ENCODE data around the gene CD53. TPM values are rescaled to one million over a fixed set of nuclear protein-coding genes. Genes with fewer than 3 reads are reported as not detected.
"Not testable (repeated sequence)": the region's sequence is repeated elsewhere in the genome, so short reads cannot be mapped to it uniquely, and the experiment has no call there.

CD53 gene
- total RNA-seq, 2 donors from 2014 or later = 4.9 to 16.6 TPM

GRCh38 chr1:110918016-110918415, 45.1 kb downstream of the CD53 start:
- Histone ChIP-seq H3K36me3 (replicated peaks in 1 of 2; ENCODE audit: insufficient read depth in 1 of 2, low read depth in 2 of 2) (no peaks in the 10 kb centered on the region), H3K27me3 (no peaks in the 10 kb centered on the region), H3K4me1 (no peaks in the 10 kb centered on the region), H3K4me3 (no peak overlapping the region), H3K9me3 (no peaks in the 10 kb centered on the region), H3K27ac (no peak overlapping the region)
- TF ChIP-seq CTCF (IDR thresholded peaks at IDR 0.05) (no peak), POLR2A (IDR thresholded peaks at IDR 0.05) (no peak)
- DNase-seq (no peak), ATAC-seq (no peak)
- WGBS, 2 donors = 59 to 76% methylated on average over 1 of the region's 1 CpG
- intact Hi-C loops (cut with DNase I) = no loop called here

DNA sequence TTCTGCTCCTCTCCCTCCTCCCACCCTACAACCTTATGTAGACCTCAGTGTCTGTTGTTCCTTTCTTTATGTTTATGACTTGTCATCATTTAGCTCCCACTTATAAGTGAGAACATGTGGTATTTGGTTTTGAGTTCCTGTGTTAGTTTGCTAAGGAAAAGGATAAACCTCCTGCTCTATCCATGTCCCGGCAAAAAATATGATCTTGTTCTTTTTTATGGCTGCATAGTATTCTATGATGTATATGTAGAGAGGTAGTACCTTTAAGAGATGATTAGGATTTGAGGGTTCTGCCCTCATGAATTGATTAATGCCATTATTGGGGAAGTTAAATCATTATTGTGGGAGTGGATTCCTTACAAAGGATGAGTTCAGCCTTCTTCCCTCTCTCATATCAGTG, 49.0 kb downstream of the CD53 start:
- no peak overlapping the region for H3K4me3 ChIP-seq
- WGBS, 2 donors = 75 to 84% methylated on average over 1 of the region's 1 CpG
- no peak overlapping the region for H3K27ac ChIP-seq
- intact Hi-C loops (cut with DNase I) = no loop called here
- no peaks in the 10 kb centered on the region for H3K36me3 ChIP-seq (replicated peaks in 1 of 2; ENCODE audit: insufficient read depth in 1 of 2, low read depth in 2 of 2)
- H3K27me3 ChIP-seq = no peaks in the 10 kb centered on the region
- ATAC-seq (no peak), DNase-seq (no peak)
- H3K9me3 ChIP-seq = no peaks in the 10 kb centered on the region
- TF ChIP-seq POLR2A (IDR thresholded peaks at IDR 0.05) (no peak), CTCF (IDR thresholded peaks at IDR 0.05) (no peak)
- H3K4me1 ChIP-seq = no peaks in the 10 kb centered on the region

DNA sequence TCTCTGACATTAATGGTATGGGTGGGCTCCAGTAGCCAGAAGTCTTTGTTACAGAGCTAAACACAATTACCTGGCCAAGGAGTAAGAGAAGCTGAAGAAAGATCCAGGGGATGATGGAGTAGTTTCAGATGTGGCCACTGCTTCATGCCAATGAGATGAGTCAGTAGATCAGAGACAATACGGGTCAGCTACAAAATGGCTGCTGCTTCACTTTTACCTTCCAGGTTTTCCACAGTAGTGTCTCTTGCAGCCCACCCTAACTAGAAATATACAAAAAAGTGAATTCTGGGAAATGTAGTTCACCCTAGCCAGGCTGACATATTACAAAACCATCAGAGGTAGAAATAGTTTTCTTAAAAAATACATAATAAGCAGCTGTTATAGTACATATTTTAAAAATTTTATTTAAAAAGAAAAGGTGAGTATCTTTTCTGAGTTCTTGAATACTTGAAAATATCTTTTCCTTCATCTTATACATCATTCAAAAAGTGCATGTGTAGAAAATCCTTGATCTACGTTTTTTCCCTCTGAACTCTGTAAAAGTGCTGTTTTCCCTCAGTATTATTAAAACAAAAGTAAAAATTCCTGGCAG, 54.6 kb downstream of the CD53 start:
- DNase-seq (no peak), ATAC-seq (no peak)
- TF ChIP-seq CTCF (IDR thresholded peaks at IDR 0.05) (no peak), POLR2A (IDR thresholded peaks at IDR 0.05) (no peak)
- H3K27me3 ChIP-seq = no peaks in the 10 kb centered on the region
- no peaks in the 10 kb centered on the region for H3K36me3 ChIP-seq (replicated peaks in 1 of 2; ENCODE audit: insufficient read depth in 1 of 2, low read depth in 2 of 2)
- no peaks in the 10 kb centered on the region for H3K9me3 ChIP-seq
- no peak overlapping the region for H3K27ac ChIP-seq
- no peaks in the 10 kb centered on the region for H3K4me1 ChIP-seq
- no peak overlapping the region for H3K4me3 ChIP-seq
- intact Hi-C loops (cut with DNase I) = no loop called here
- 51 to 59% methylated on average over 2 of the region's 2 CpGs for WGBS, 2 donors

DNA sequence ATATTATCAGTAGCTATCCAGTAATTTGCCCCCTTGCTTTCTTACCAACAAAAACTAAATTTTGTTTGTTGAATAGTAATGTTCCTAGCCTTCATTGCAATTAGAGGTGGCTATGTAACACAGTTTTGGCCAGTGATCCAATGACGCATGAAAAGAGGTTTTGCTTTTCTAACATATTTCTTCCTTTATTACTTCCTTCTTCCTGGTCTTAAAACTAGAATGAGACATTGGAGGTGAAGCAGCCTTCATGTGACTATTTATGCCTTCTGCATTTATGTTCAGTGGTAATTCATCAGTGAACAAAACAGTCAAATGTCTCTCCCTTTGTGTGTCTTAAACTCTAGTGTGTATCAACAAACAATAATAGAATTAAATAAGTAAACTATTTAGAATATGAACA, 55.2 kb downstream of the CD53 start:
- Histone ChIP-seq H3K36me3 (replicated peaks in 1 of 2; ENCODE audit: insufficient read depth in 1 of 2, low read depth in 2 of 2) (no peaks in the 10 kb centered on the region), H3K4me1 (no peaks in the 10 kb centered on the region), H3K4me3 (no peak overlapping the region), H3K9me3 (no peaks in the 10 kb centered on the region), H3K27me3 (no peaks in the 10 kb centered on the region), H3K27ac (no peak overlapping the region)
- DNase-seq (no peak), ATAC-seq (no peak)
- intact Hi-C loops (cut with DNase I) = no loop called here
- TF ChIP-seq CTCF (IDR thresholded peaks at IDR 0.05) = no peak
- no peak for TF ChIP-seq POLR2A (IDR thresholded peaks at IDR 0.05)
- 33 to 79% methylated on average over 1 of the region's 1 CpG for WGBS, 2 donors

- TF ChIP-seq CTCF (IDR thresholded peaks at IDR 0.05) (no peak), POLR2A (IDR thresholded peaks at IDR 0.05) (no peak)
- Histone ChIP-seq H3K9me3 (no peaks in the 10 kb centered on the region), H3K27ac (no peak overlapping the region), H3K27me3 (no peaks in the 10 kb centered on the region), H3K4me1 (no peaks in the 10 kb centered on the region), H3K36me3 (replicated peaks in 1 of 2; ENCODE audit: insufficient read depth in 1 of 2, low read depth in 2 of 2) (no peaks in the 10 kb centered on the region), H3K4me3 (no peak overlapping the region)
- intact Hi-C loops (cut with DNase I) = no loop called here
- ATAC-seq (no peak), DNase-seq (no peak)
- WGBS, 2 donors = 38 to 50% methylated on average over 2 of the region's 2 CpGs
Measured at GRCh38 chr1:110928904-110929303, 56.0 kb downstream of the CD53 start.

GRCh38 chr1:110931097-110931496, 58.1 kb downstream of the CD53 start:
- WGBS, 2 donors = 73 to 92% methylated on average over 3 of the region's 3 CpGs
- H3K4me1 ChIP-seq; H3K27me3 ChIP-seq; ATAC-seq; H3K9me3 ChIP-seq; H3K27ac ChIP-seq; H3K4me3 ChIP-seq; DNase-seq; intact Hi-C loops (cut with DNase I); H3K36me3 ChIP-seq (replicated peaks in 1 of 2; ENCODE audit: insufficient read depth in 1 of 2, low read depth in 2 of 2): not testable (repeated sequence)

Data from body of pancreas (tissue), 4 donors.